VCaP (cell line): Measurements from ENCODE around the gene DDRGK1.
A peak's percentile ranks its signal among the peaks of the same experiment; 100 is the strongest.

Source experiments
- H3K27ac ChIP-seq: fragments of 450-650 bp; 2 replicates; pipeline ENCODE4 v1.5.1; 2017
- TF ChIP-seq, protein P1 (sequence below): fragments of 450-650 bp; conservative IDR thresholded peaks from 2 replicates; pipeline ENCODE4 v1.5.1; 2017; ENCODE audit warnings: mild to moderate bottlenecking, moderate library complexity

Gene DDRGK1

DNA sequence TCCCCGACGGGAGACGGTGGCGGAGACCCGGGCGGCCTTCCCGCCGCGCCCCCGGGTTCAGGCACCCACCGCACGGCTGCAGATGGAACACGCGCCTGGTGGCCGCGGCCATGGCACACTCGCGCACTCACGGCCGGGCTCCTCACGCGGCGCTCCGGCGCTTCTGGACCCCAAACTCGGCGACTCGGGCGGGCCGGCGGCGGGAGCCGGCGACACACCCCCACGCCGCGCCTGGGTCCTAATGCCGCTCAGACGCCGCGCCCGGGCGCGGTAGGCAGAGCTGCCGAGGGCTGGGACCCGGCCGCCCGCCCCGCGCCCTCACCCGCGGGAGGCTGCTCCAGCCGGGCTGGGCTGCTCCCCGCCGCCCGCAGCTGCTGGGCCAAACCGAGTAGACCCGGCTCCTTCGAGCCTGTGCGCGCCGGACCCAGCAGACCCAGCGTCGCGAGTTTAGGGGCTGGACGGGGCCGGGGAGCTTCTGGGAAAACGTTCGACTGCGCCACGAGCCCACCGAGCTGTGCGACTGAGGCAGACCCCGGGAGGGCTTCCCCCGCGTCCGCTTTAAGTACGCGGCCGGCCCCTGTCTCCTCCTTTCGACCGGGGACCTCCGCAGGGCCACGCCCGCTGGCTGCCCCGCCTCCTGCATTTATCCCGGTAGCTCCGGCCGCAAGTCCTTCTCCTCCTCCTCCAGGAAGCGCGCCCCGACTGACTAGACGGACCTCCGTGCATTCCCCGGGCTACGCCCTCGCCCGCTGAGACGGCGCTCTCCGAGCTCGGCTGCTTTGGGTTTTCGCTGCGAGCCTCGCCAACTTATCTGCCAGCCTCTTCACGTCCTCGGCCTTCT, 34.8 kb upstream of the DDRGK1 start, which contains the start of gene SLC4A11:
SLC4A11 (minus strand) TSS at position 165 of the 841 bp plus-strand sequence; CDS start at position 112, 53 bp downstream.
- TF ChIP-seq, protein P1, sequence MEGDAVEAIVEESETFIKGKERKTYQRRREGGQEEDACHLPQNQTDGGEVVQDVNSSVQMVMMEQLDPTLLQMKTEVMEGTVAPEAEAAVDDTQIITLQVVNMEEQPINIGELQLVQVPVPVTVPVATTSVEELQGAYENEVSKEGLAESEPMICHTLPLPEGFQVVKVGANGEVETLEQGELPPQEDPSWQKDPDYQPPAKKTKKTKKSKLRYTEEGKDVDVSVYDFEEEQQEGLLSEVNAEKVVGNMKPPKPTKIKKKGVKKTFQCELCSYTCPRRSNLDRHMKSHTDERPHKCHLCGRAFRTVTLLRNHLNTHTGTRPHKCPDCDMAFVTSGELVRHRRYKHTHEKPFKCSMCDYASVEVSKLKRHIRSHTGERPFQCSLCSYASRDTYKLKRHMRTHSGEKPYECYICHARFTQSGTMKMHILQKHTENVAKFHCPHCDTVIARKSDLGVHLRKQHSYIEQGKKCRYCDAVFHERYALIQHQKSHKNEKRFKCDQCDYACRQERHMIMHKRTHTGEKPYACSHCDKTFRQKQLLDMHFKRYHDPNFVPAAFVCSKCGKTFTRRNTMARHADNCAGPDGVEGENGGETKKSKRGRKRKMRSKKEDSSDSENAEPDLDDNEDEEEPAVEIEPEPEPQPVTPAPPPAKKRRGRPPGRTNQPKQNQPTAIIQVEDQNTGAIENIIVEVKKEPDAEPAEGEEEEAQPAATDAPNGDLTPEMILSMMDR = no peak
- H3K27ac ChIP-seq = peak within 1 kb of the TSS; percentile 50; the same call in 1 of the 2 replicates

DNA sequence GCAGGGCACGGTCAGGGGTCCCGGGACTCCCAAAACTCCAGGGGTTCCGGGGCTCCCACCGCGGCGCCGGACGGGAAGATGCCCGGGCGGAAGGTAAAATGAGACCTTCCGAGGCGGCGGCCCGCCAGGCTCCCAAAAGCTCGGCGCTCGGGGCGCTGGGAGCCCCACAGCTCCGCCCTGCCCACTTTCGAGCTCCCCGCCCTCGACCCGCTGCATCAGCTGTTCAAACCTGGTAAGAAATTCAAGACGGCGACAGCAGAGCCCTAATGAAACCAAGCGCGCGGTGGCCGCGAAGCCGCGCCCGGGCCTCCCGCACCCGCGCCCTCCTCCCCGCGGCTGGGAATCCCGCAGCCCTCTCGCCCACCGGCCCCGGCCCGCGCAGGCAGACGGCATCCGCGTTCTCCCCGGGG, 34.1 kb upstream of the DDRGK1 start:
- H3K27ac ChIP-seq = peak overlapping the region; percentile 50; the same call in 1 of the 2 replicates
- TF ChIP-seq, protein P1 = no peak

DNA sequence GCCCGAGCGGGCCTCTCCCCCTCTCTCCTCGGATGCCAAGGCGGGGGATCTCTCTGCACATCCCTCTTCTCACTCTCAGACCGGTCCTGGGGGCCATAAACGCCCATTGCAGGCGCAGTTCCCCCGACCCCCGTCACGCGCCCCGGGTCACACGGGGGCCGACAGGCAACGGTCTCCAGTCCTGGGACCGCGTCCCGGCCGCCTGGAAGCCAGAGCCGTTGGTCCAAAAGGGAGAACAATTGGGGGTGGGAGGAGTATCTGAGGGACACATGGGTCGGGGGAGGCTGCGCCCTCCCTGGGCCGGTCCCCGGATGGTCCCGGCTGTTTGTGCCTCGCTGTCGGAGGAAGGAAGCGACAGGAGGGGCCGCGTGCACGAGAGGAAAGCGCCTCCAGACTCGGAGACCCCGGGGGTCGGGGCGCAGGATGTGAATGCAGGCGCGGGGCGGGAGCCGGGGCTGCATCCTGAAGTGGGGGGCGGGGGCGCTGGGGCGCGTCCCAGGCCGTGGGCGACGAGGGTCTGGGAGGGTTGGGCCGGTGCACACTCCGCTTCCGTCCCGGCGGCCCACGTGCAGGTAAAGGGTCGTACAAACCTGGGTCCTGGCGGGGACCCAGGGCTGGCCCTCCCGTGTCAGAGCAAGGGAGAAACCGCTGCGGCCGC, 33.6 kb upstream of the DDRGK1 start:
- H3K27ac ChIP-seq = peak overlapping the region; percentile 50; the same call in 1 of the 2 replicates
- TF ChIP-seq, protein P1 = no peak

DNA sequence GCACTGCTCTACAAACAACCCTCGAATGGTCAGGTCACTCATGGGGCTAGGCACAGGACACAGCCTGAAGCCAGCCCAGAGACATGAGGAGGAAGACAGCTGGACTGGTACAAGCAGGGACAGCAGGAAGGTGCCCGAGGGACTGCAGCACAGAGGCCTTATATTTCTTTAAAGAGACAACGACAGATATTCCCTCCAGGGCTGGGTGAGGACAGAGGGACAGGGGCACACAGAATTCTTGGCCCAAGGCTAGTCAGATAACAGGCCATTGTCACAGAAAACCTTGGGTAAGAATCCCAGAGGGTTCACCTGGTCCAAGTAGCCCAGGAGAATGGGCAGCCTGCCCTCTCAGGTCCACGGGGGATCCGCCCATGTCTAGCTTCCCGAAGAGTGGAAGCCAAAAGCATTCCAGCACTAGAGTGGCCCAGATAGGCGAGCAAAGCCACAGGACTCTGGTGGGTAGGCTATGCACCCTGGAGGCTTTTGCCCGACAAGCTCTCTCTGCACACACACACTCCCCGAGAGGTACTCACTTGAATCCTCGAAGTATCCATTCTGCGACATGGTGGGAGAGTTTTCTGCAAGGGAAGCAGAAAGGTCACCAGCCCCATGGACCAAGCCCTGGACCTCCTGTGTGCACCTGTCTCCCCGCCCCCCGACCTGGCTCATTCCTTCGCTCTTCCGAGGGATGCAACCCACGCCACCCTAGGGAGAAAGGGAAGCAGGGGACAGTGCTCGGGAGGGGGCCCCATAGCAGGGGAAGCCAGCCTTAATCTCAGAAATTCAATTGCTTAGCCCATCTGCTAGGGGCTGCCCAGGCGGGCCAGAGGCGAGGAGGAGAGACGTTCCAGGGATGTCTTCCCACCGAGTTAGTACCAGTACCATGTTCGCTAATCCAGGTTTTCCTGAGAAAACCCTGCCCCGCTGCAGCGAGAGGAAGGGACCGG, 32.8 kb upstream of the DDRGK1 start:
- TF ChIP-seq, protein P1 = no peak
- no peak overlapping the region for H3K27ac ChIP-seq

DNA sequence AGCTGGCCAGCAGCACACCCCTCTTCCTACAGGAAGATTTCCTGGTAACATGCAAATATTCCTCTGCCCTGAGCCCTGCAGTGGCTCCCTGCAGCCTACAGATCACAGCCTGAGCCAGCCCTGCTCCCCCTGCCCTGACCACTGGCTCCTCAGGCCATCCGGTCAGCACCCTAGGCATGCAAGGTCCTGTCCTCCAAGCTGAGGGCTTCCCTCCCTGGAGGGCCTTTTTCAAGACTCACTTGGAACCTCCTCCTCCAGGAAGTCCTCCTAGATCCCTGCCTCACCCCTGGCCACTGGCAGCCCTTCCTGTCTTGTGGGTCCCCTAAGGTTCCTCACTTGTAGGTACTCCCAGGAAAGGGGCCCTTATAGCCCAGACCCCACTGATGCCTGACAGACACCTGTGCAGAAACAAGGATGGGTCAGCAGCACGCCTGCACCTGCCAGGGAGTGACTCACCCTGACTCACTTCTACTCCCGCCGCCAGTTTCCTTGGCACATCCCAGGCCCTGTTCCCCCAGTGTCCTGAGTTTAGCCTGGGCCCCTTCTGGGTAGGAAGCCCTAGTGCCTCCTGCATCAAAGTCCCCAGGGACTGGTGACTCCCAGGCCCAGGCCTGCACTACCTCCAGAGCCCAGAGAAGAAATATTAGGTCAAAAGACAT, 31.3 kb upstream of the DDRGK1 start:
- no peak overlapping the region for H3K27ac ChIP-seq
- TF ChIP-seq, protein P1 = no peak

DNA sequence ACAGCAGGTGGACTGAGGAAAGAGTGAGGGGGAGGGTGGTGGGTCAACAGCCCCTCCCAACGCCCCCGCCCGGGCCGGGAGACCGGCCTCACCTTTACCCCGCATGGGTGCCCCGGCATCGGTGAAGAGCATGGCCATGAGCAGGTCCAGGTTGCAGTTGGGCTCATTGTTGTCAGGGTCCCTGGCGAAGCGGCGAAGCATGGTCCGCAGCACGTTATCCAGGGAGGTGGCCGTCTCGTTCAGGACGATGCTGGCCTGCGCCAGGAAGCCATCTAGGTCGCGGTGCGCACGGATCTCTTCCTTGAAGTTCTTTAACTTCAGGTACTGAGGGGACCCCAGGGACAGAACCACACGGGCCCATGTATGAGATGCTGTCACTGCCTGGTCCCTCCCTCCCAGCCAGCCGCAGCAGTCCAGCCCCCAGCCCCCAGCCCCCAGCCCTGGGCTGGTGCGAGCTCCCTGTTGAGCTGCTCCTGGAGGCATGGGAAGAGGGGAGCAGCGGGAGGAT, 29.6 kb upstream of the DDRGK1 start:
- TF ChIP-seq, protein P1 = no peak
- H3K27ac ChIP-seq = no peak overlapping the region
